ENCODE measurements around the gene NBPF3.

NBPF3 gene

GRCh38 chr1:21524686-21525339 lies 84.9 kb downstream of the NBPF3 start:
- Mint-ChIP-seq H3K9me3 (no peaks in the 10 kb centered on the region), H3K4me3 (no peak overlapping the region), H3K4me1 (peaks cover 28 to 55% of the 10 kb centered on the region in 2 donors), H3K36me3 (no peaks in the 10 kb centered on the region), H3K27ac (peak overlapping the region; percentile 91), H3K27me3 (peaks cover 4 to 5% of the 10 kb centered on the region in 2 donors)
- DNase-seq, result no peak
- no peak for ATAC-seq (replicated peaks)

DNA sequence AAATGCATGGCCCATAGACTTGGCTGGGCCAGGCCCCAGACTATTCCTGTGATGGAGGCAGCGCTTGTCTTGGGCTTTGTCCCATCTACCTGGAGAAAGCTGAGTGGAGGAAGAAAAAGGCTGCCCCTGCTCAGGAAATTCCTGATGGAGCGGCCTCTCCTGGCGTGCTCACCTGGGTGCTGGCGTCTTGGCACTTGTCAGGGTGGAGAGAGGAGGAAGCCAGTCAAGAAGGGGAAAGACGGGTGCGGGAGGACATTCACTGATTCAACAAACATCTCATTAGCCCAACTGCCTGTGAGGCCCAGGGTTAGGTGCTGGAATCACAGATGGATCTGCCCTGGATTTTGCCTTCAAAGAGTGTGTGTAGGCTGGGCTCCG lies 85.4 kb downstream of the NBPF3 start:
- Mint-ChIP-seq H3K4me1 (peaks cover 28 to 53% of the 10 kb centered on the region in 2 donors), H3K27me3 (peaks cover 9 to 10% of the 10 kb centered on the region in 2 donors), H3K36me3 (no peaks in the 10 kb centered on the region), H3K9me3 (no peaks in the 10 kb centered on the region), H3K4me3 (no peak overlapping the region), H3K27ac (peak overlapping the region; percentile 69)
- ATAC-seq (replicated peaks) (no peak), DNase-seq (no peak)

DNA sequence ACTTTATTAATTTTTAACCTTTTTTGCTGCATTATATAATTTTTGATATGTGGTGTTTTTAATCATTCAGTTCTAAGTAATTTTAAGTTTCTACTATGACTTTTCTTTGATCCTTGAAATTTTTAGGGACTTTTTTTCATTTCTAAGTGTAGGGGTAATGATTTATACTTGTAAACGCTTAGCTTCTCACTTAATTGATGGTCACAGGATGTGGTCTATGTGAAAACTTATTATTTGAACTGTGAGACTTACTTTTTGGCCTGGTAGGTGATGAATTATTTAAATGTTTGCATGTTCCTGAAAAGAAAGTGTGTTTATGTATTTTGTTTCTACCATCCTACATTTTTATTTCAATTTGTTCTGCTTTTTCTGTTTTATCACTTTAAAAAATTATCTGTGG lies 86.5 kb downstream of the NBPF3 start:
- no peak for ATAC-seq (replicated peaks)
- H3K4me3 Mint-ChIP-seq, result no peak overlapping the region
- H3K27me3 Mint-ChIP-seq, result peaks cover 12 to 17% of the 10 kb centered on the region in 2 donors
- H3K36me3 Mint-ChIP-seq, result no peaks in the 10 kb centered on the region
- DNase-seq, result no peak
- H3K4me1 Mint-ChIP-seq, result peaks cover 24 to 43% of the 10 kb centered on the region in 2 donors
- no peak overlapping the region for H3K27ac Mint-ChIP-seq
- H3K9me3 Mint-ChIP-seq, result no peaks in the 10 kb centered on the region

DNA sequence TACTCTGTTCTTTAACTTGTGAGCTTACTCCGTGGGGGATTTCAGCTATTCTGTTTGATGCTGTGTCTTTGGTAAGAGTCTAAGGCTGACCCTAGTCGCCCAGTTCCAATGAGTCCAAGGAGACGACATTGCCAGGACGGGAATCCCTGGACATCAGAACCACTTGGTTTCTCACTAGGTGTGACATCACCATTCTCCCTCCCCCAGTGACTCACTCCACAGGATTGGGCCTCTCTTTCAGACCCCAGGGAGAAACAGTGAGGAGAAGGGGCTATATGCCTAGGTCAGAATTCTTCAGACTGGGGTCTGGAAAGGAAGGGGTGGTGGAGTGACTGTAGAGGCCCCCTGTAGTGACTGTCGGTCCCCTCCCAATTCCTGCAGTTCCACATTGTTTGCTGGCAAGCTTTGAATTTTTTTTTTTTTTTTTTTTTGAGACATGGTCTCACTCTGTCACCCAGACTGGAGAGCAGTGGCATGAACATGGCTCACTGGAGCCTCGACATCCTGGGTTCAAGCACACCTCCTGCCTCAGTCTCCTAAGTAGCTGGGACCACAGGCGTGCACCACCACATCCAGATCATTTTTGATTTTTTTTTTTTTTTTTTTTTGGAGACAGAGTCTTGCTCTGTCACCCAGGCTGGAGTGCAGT lies 90.6 kb downstream of the NBPF3 start:
- Mint-ChIP-seq H3K4me1 (peaks cover 6 to 18% of the 10 kb centered on the region in 2 donors), H3K9me3 (no peaks in the 10 kb centered on the region)

GRCh38 chr1:21531241-21531640 lies 91.3 kb downstream of the NBPF3 start:
- no peak for ATAC-seq (replicated peaks)
- Mint-ChIP-seq H3K9me3 (no peaks in the 10 kb centered on the region), H3K27ac (no peak overlapping the region)

More for the DNA sequence above, 90.6 kb downstream of the NBPF3 start:
- no peak for ATAC-seq (replicated peaks)
- Mint-ChIP-seq H3K36me3 (no peaks in the 10 kb centered on the region), H3K27ac (no peak overlapping the region), H3K27me3 (peaks cover 16 to 21% of the 10 kb centered on the region in 2 donors), H3K4me3 (no peak overlapping the region)
- DNase-seq, result no peak

DNA sequence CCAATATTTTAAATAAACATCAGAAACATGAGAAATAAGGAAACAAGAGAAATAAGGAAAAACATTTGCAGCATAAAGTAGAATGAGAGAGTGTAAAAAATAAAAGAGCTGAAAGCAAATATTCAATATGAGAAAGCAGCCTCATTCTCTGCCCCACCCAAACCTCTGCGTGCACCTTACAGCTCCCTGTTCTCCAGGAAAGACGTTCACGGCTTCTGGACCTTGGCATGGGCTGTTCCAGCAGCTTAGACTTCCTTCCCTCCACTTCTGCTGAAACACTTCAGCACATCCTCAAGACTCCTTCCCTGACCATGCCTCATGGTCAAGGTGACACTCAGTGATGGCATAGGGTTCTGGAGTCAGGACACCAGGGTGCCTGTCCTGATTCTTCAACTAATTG lies 92.6 kb downstream of the NBPF3 start:
- Mint-ChIP-seq H3K27me3 (peaks cover 20 to 26% of the 10 kb centered on the region in 2 donors), H3K9me3 (no peaks in the 10 kb centered on the region), H3K4me3 (no peak overlapping the region), H3K36me3 (no peaks in the 10 kb centered on the region), H3K27ac (no peak overlapping the region), H3K4me1 (peaks cover 0 to 9% of the 10 kb centered on the region in 2 donors)
- ATAC-seq (replicated peaks), result no peak
- DNase-seq, result no peak

More at GRCh38 chr1:21531241-21531640, 91.3 kb downstream of the NBPF3 start:
- Mint-ChIP-seq H3K27me3 (peaks cover 18 to 21% of the 10 kb centered on the region in 2 donors), H3K4me3 (no peak overlapping the region), H3K4me1 (peaks cover 5 to 17% of the 10 kb centered on the region in 2 donors), H3K36me3 (no peaks in the 10 kb centered on the region)
- no peak for DNase-seq

DNA sequence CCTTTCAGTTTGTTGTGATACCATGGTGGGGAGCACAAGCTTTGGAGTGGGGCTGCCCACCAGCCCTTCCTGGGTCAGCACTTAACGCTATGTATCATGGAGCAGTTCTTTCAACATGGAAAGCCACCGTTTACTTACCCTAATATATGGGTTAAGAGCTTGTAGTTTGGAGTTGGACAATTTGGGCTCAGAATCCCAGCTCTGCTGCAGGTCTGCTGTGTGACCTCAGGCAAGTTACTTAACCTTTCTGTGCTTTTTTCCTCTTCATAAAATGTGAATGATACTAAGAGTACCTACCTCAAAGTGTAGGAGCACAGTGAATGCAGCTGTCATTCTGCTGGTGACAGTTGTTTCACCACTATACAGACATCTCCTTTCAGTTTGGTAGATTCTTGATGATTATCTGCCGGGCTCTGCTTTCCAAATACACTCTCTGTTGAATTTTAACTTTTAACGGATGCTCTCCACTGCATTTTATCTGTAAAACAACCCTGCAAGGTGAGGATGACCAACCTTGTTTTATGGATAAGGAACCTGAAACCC lies 93.1 kb downstream of the NBPF3 start:
- Mint-ChIP-seq H3K36me3 (no peaks in the 10 kb centered on the region), H3K27me3 (peaks cover 26 to 32% of the 10 kb centered on the region in 2 donors), H3K9me3 (no peaks in the 10 kb centered on the region), H3K4me3 (no peak overlapping the region), H3K4me1 (peaks cover 0 to 9% of the 10 kb centered on the region in 2 donors), H3K27ac (no peak overlapping the region)
- ATAC-seq (replicated peaks) (no peak), DNase-seq (no peak)

GRCh38 chr1:21534146-21534545 lies 94.2 kb downstream of the NBPF3 start:
- no peaks in the 10 kb centered on the region for H3K36me3 Mint-ChIP-seq
- H3K27ac Mint-ChIP-seq, result no peak overlapping the region
- peaks cover 2 to 9% of the 10 kb centered on the region in 2 donors for H3K4me1 Mint-ChIP-seq
- no peak for DNase-seq
- peaks cover 35 to 42% of the 10 kb centered on the region in 2 donors for H3K27me3 Mint-ChIP-seq
- H3K9me3 Mint-ChIP-seq, result no peaks in the 10 kb centered on the region
- H3K4me3 Mint-ChIP-seq, result no peak overlapping the region
- ATAC-seq (replicated peaks), result no peak

All from stimulated activated naive B cell treated with anti-CD40 and anti-IgM and Interleukin-4, amounts not matched to agents 10 μg/mL and 1 μg/mL and 100 μg/mL, for 72 hours (primary cell).